GM23338 (cell line): ENCODE data around the gene FXYD5. TPM values are rescaled to one million over a fixed set of nuclear protein-coding genes. Genes with fewer than 3 reads are reported as not detected.

ENCODE experiments used
- ATAC-seq: fragments of 200-7000 bp; cut with Tn5 transposase; 3 replicates; pipeline ENCODE4 v1.9.1; 2020
- DNase-seq: peaks from one replicate; pipeline ENCODE4 v3.0.0-alpha.2; 2015; ENCODE audit warnings: low spot score
- H2AFZ ChIP-seq: fragments of 200-600 bp; sonication (generic); 2 replicates; pipeline ENCODE4 v1.8.0; 2016; ENCODE audit warnings: antibody characterized with exemption, mild to moderate bottlenecking, moderate library complexity
- H3F3A ChIP-seq: fragments of 200-600 bp; sonication (generic); replicated peaks from 2 replicates; pipeline ENCODE4 v1.8.0; 2017; ENCODE audit warnings: antibody characterized with exemption, mixed run types, low read depth
- H3K27ac ChIP-seq: fragments of 200-600 bp; sonication (generic); 2 replicates; pipeline ENCODE4 v1.6.1; 2016; ENCODE audit warnings: low read depth
- H3K27me3 ChIP-seq: fragments of 200-600 bp; sonication (generic); 2 replicates; pipeline ENCODE4 v1.8.0; 2016; ENCODE audit warnings: mild to moderate bottlenecking, mixed run types, moderate library complexity; ENCODE audit not compliant: insufficient read depth
- H3K36me3 ChIP-seq: fragments of 200-600 bp; sonication (generic); 2 replicates; pipeline ENCODE4 v1.8.0; 2016; ENCODE audit warnings: mild to moderate bottlenecking; ENCODE audit not compliant: insufficient read depth
- H3K4me1 ChIP-seq: fragments of 200-600 bp; sonication (generic); 2 replicates; pipeline ENCODE4 v1.8.0; 2016; ENCODE audit warnings: mild to moderate bottlenecking, moderate library complexity; ENCODE audit not compliant: insufficient read depth
- H3K4me2 ChIP-seq: fragments of 200-600 bp; sonication (generic); 2 replicates; pipeline ENCODE4 v1.7.1; 2017; ENCODE audit warnings: mixed run types
- H3K4me3 ChIP-seq: fragments of 200-600 bp; sonication (generic); 2 replicates; pipeline ENCODE4 v1.6.1; 2016; ENCODE audit warnings: mixed run types
- H3K79me2 ChIP-seq: fragments of 200-600 bp; sonication (generic); replicated peaks from 2 replicates; pipeline ENCODE4 v1.8.0; 2017; ENCODE audit warnings: mild to moderate bottlenecking; ENCODE audit not compliant: insufficient read depth
- H3K9me2 ChIP-seq: fragments of 200-600 bp; sonication (generic); 2 replicates; pipeline ENCODE4 v1.8.0; 2017; ENCODE audit not compliant: insufficient read depth
- H4K20me1 ChIP-seq: fragments of 200-600 bp; sonication (generic); replicated peaks from 2 replicates; pipeline ENCODE4 v1.8.0; 2017; ENCODE audit warnings: mild to moderate bottlenecking; ENCODE audit not compliant: insufficient read depth
- H3K27ac Mint-ChIP-seq: 2 replicates; pipeline ENCODE4 v1.8.0; 2020; ENCODE audit warnings: inconsistent platforms, mild to moderate bottlenecking, moderate library complexity, mixed read lengths
- H3K27me3 Mint-ChIP-seq: 3 replicates; pipeline ENCODE4 v1.8.0; 2022; ENCODE audit warnings: low read depth, mild to moderate bottlenecking, moderate library complexity, mixed read lengths, inconsistent platforms; ENCODE audit not compliant: insufficient read depth, poor library complexity
- H3K36me3 Mint-ChIP-seq: 3 replicates; pipeline ENCODE4 v1.8.0; 2021; ENCODE audit warnings: low read depth, mild to moderate bottlenecking, inconsistent platforms, moderate library complexity, mixed read lengths
- H3K4me1 Mint-ChIP-seq: 3 replicates; pipeline ENCODE4 v1.8.0; 2020; ENCODE audit warnings: mild to moderate bottlenecking, inconsistent platforms, mixed read lengths
- H3K4me3 Mint-ChIP-seq: 3 replicates; pipeline ENCODE4 v1.8.0; 2021; ENCODE audit warnings: moderate library complexity, mild to moderate bottlenecking, inconsistent platforms, mixed read lengths
- H3K9me3 Mint-ChIP-seq: 3 replicates; pipeline ENCODE4 v1.8.0; 2020; ENCODE audit warnings: moderate library complexity, mild to moderate bottlenecking, inconsistent platforms, mixed read lengths
- CREB1 ChIP-seq: fragments of 250-450 bp; sonication (Bioruptor Pico); IDR thresholded peaks from 2 replicates; pipeline ENCODE4 v1.5.0; 2020; ENCODE audit warnings: low read depth, mild to moderate bottlenecking, moderate library complexity
- CTCF ChIP-seq, 2 experiments: fragments of 200-600 bp in 1 of 2; sonication (generic) in 1 of 2; conservative IDR thresholded peaks; 2 replicates each; pipeline versions ENCODE4 v1.5.1 to v1.6.1; 2016 to 2017; ENCODE audit warnings: antibody characterized with exemption in 2 of 2, low read depth in 2 of 2, mild to moderate bottlenecking in 2 of 2, moderate library complexity in 1 of 2
- ETS1 ChIP-seq: IDR thresholded peaks from 2 replicates; pipeline ENCODE4 v1.6.1; 2016; ENCODE audit warnings: antibody characterized with exemption
- EZH2 ChIP-seq: fragments of 200-600 bp; sonication (generic); IDR thresholded peaks from one replicate; pipeline ENCODE4 v1.8.0; 2017; ENCODE audit warnings: antibody characterized with exemption, mild to moderate bottlenecking, low read depth; ENCODE audit not compliant: unreplicated experiment
- EZH2phosphoT487 ChIP-seq: fragments of 200-600 bp; sonication (generic); IDR thresholded peaks from one replicate; pipeline ENCODE4 v1.8.1; 2018; ENCODE audit warnings: antibody characterized with exemption; ENCODE audit not compliant: unreplicated experiment
- JUNB ChIP-seq: IDR thresholded peaks from one replicate; pipeline ENCODE4 v1.6.1; 2016; ENCODE audit warnings: antibody characterized with exemption; ENCODE audit not compliant: unreplicated experiment
- NANOG ChIP-seq: IDR thresholded peaks from 2 replicates; pipeline ENCODE4 v1.6.1; 2016; ENCODE audit warnings: antibody characterized with exemption, borderline replicate concordance
- POLR2AphosphoS5 ChIP-seq: IDR thresholded peaks from 2 replicates; pipeline ENCODE4 v1.6.1; 2016; ENCODE audit warnings: antibody characterized with exemption, low read depth
- REST ChIP-seq: IDR thresholded peaks from one replicate; pipeline ENCODE4 v1.6.1; 2018; ENCODE audit warnings: antibody characterized with exemption; ENCODE audit not compliant: unreplicated experiment
- STAT1 ChIP-seq: IDR thresholded peaks from one replicate; pipeline ENCODE4 v1.6.1; 2016; ENCODE audit warnings: antibody characterized with exemption; ENCODE audit not compliant: unreplicated experiment
- ZNF114 ChIP-seq: fragments of 250-450 bp; sonication (Bioruptor Pico); IDR thresholded peaks from 2 replicates; pipeline ENCODE4 v1.5.0; 2020; ENCODE audit warnings: mild to moderate bottlenecking, moderate library complexity
- ZNF331 ChIP-seq: fragments of 250-450 bp; sonication (Bioruptor Pico); IDR thresholded peaks from 2 replicates; pipeline ENCODE4 v1.5.0; 2020; ENCODE audit warnings: low read depth, mild to moderate bottlenecking, moderate library complexity
- ZNF462 ChIP-seq: fragments of 250-450 bp; sonication (Bioruptor Pico); IDR thresholded peaks from 2 replicates; pipeline ENCODE4 v1.5.0; 2020; ENCODE audit warnings: mild to moderate bottlenecking, moderate library complexity
- polyA plus RNA-seq: library from polyadenylated mRNA; unstranded; fragments of >200 nt; fragmentation: Nextera tagmentation; extraction: Ambion mirVana; gene quantifications from 2 replicates; pipeline ENCODE4 v1.2.1, GENCODE V29; 2016
- total RNA-seq: library from RNA; depleted of rRNA; stranded (reverse); fragments of >200 nt; shearing (Covaris generic); gene quantifications from 2 replicates; pipeline ENCODE4 v1.2.3, GENCODE V29; 2014

Gene FXYD5
- total and polyA plus RNA-seq, 2 experiments from 2014 or later, result 97.7 to 233 TPM

- TF ChIP-seq CREB1 (CRISPR knock-in tag), result no peak
- no peak for TF ChIP-seq EZH2phosphoT487
- TF ChIP-seq CTCF (conservative IDR thresholded peaks at IDR 0.05; ENCODE audit: low read depth in 2 of 2), result no peak
- no peak for TF ChIP-seq ZNF331 (CRISPR knock-in tag)
- no peak for TF ChIP-seq POLR2AphosphoS5
- TF ChIP-seq ETS1, result no peak
- no peak for TF ChIP-seq STAT1
- TF ChIP-seq NANOG, result no peak
- TF ChIP-seq JUNB, result no peak
- no peak for TF ChIP-seq EZH2
- TF ChIP-seq ZNF462, result no peak
- no peak for TF ChIP-seq ZNF114 (CRISPR knock-in tag)
- no peak for TF ChIP-seq REST
- no peak overlapping the region for H3K27ac ChIP-seq
- no peak overlapping the region for H3K4me3 Mint-ChIP-seq
- no peaks in the 10 kb centered on the region for H3K36me3 ChIP-seq
- DNase-seq (no peak), ATAC-seq (no peak)
- peaks cover 11% of the 10 kb centered on the region; the same call in 1 of the 2 replicates for H3K4me1 ChIP-seq
- H3K36me3 Mint-ChIP-seq, result no peaks in the 10 kb centered on the region; the same call in 2 of the 3 replicates
- H4K20me1 ChIP-seq, result no peaks in the 10 kb centered on the region
- no peak overlapping the region for H3K4me3 ChIP-seq
- no peaks in the 10 kb centered on the region for H3K79me2 ChIP-seq
- no peak overlapping the region for H2AFZ ChIP-seq
- H3K27ac Mint-ChIP-seq, result no peak overlapping the region
- 0 out of 2 replicates have a peak, but pooled peaks cover 2% of the 10 kb centered on the region for H3F3A ChIP-seq
- H3K4me2 ChIP-seq, result no peak overlapping the region
- H3K27me3 ChIP-seq, result no peaks in the 10 kb centered on the region
- H3K27me3 Mint-ChIP-seq, result peaks cover 4% of the 10 kb centered on the region
- peaks cover 10% of the 10 kb centered on the region for H3K9me2 ChIP-seq
- H3K4me1 Mint-ChIP-seq, result peaks cover 12% of the 10 kb centered on the region
- H3K9me3 Mint-ChIP-seq, result no peaks in the 10 kb centered on the region
Measured at GRCh38 chr19:35132254-35132653, 22.3 kb upstream of the FXYD5 start.
